Duodenal mucosa (tissue), 2 donors: ENCODE data around the gene ZEB2.

Experiments used
- H3K27ac ChIP-seq: one replicate; pipeline ENCODE4 v1.7.0; 2013; ENCODE audit warnings: low read depth, low read length
- H3K27me3 ChIP-seq, 2 donors: one replicate each; pipeline ENCODE4 v1.7.0; 2013; ENCODE audit warnings: low read length in 2 of 2, control low read depth in 1 of 2; ENCODE audit not compliant: insufficient read depth in 2 of 2, control insufficient read depth in 1 of 2
- H3K36me3 ChIP-seq, 2 donors: one replicate each; pipeline ENCODE4 v1.7.0; 2013; ENCODE audit warnings: low read length in 2 of 2, control low read depth in 1 of 2; ENCODE audit not compliant: insufficient read depth in 2 of 2, control insufficient read depth in 1 of 2
- H3K4me1 ChIP-seq, 2 donors: one replicate each; pipeline ENCODE4 v1.7.0; 2013; ENCODE audit warnings: low read length in 2 of 2, control low read depth in 1 of 2; ENCODE audit not compliant: insufficient read depth in 2 of 2, control insufficient read depth in 1 of 2
- H3K4me3 ChIP-seq, 2 donors: one replicate each; pipeline ENCODE4 v1.7.0; 2013; ENCODE audit warnings: low read length in 2 of 2, low read depth in 1 of 2
- H3K9ac ChIP-seq, 2 donors: one replicate each; pipeline ENCODE4 v1.7.0; 2013; ENCODE audit warnings: low read length in 2 of 2, low read depth in 1 of 2
- H3K9me3 ChIP-seq, 2 donors: one replicate each; pipeline ENCODE4 v1.7.0; 2013; ENCODE audit warnings: low read length in 2 of 2, control low read depth in 1 of 2; ENCODE audit not compliant: control insufficient read depth in 1 of 2

The ZEB2 gene

GRCh38 chr2:144514616-144515091, 5.3 kb downstream of the ZEB2 start:
- H3K27ac ChIP-seq, result peak overlapping the region; percentile 80
- H3K27me3 ChIP-seq, result peaks cover 51 to 58% of the 10 kb centered on the region in 2 donors

GRCh38 chr2:144513388-144514101, 6.4 kb downstream of the ZEB2 start:
- no peaks in the 10 kb centered on the region for H3K4me1 ChIP-seq
- peak overlapping the region; percentile 82 for H3K27ac ChIP-seq
- H3K9ac ChIP-seq, result peak overlapping the region; percentile 54 to 66
- H3K9me3 ChIP-seq, result no peaks in the 10 kb centered on the region
- no peaks in the 10 kb centered on the region for H3K36me3 ChIP-seq
- H3K27me3 ChIP-seq, result peaks cover 44 to 57% of the 10 kb centered on the region in 2 donors
- peak overlapping the region; percentile 43 to 63 for H3K4me3 ChIP-seq

More at GRCh38 chr2:144514616-144515091, 5.3 kb downstream of the ZEB2 start:
- H3K9ac ChIP-seq, result peak overlapping the region; percentile 16 to 66
- H3K9me3 ChIP-seq, result no peaks in the 10 kb centered on the region
- no peaks in the 10 kb centered on the region for H3K4me1 ChIP-seq
- H3K4me3 ChIP-seq, result peak overlapping the region; percentile 62 to 63
- H3K36me3 ChIP-seq, result no peaks in the 10 kb centered on the region

- Histone ChIP-seq H3K27me3 (peaks cover 37 to 52% of the 10 kb centered on the region in 2 donors), H3K27ac (peak overlapping the region; percentile 82), H3K4me1 (no peaks in the 10 kb centered on the region), H3K4me3 (peak overlapping the region; percentile 11 to 63), H3K36me3 (no peaks in the 10 kb centered on the region), H3K9me3 (no peaks in the 10 kb centered on the region), H3K9ac (peak overlapping the region; percentile 54 to 66)
Observed at GRCh38 chr2:144512891-144513351, 7.0 kb downstream of the ZEB2 start.

GRCh38 chr2:144512470-144512869, 7.4 kb downstream of the ZEB2 start:
- Histone ChIP-seq H3K9ac (peak overlapping the region; percentile 33 to 39), H3K36me3 (no peaks in the 10 kb centered on the region), H3K9me3 (no peaks in the 10 kb centered on the region), H3K27ac (peak overlapping the region; percentile 82), H3K27me3 (peaks cover 35 to 52% of the 10 kb centered on the region in 2 donors), H3K4me1 (no peaks in the 10 kb centered on the region), H3K4me3 (peak overlapping the region; percentile 10 to 28)

- H3K27ac ChIP-seq, result no peak overlapping the region
- H3K36me3 ChIP-seq, result no peaks in the 10 kb centered on the region
- H3K9me3 ChIP-seq, result no peaks in the 10 kb centered on the region
- H3K4me3 ChIP-seq, result peak overlapping the region; percentile 10 to 28
- no peaks in the 10 kb centered on the region for H3K4me1 ChIP-seq
- H3K9ac ChIP-seq, result peak overlapping the region; percentile 18 to 39
- H3K27me3 ChIP-seq, result peaks cover 35 to 52% of the 10 kb centered on the region in 2 donors
Observed at GRCh38 chr2:144511937-144512336, 8.0 kb downstream of the ZEB2 start.

GRCh38 chr2:144511226-144511810, 8.6 kb downstream of the ZEB2 start:
- H3K27ac ChIP-seq, result no peak overlapping the region

GRCh38 chr2:144510294-144510991, 9.5 kb downstream of the ZEB2 start:
- Histone ChIP-seq H3K27ac (peak overlapping the region; percentile 66), H3K4me3 (peak overlapping the region; percentile 21 to 40), H3K4me1 (no peaks in the 10 kb centered on the region), H3K9ac (peak overlapping the region; percentile 29 to 38), H3K36me3 (no peaks in the 10 kb centered on the region), H3K9me3 (no peaks in the 10 kb centered on the region), H3K27me3 (peaks cover 39 to 48% of the 10 kb centered on the region in 2 donors)

More at GRCh38 chr2:144511226-144511810, 8.6 kb downstream of the ZEB2 start:
- no peaks in the 10 kb centered on the region for H3K9me3 ChIP-seq
- H3K27me3 ChIP-seq, result peaks cover 35 to 52% of the 10 kb centered on the region in 2 donors
- no peaks in the 10 kb centered on the region for H3K4me1 ChIP-seq
- H3K9ac ChIP-seq, result peak overlapping the region; percentile 29 to 33
- peak overlapping the region; percentile 21 to 40 for H3K4me3 ChIP-seq
- no peaks in the 10 kb centered on the region for H3K36me3 ChIP-seq

GRCh38 chr2:144509879-144510221, 10.1 kb downstream of the ZEB2 start:
- Histone ChIP-seq H3K27ac (peak overlapping the region; percentile 66), H3K9ac (no peak overlapping the region), H3K36me3 (no peaks in the 10 kb centered on the region), H3K4me1 (no peaks in the 10 kb centered on the region), H3K27me3 (peaks cover 37 to 43% of the 10 kb centered on the region in 2 donors), H3K4me3 (no peak overlapping the region), H3K9me3 (no peaks in the 10 kb centered on the region)

- Histone ChIP-seq H3K9me3 (no peaks in the 10 kb centered on the region), H3K27ac (peak overlapping the region; percentile 53), H3K4me3 (peak overlapping the region in 1 of 2 donors; percentile 1), H3K9ac (peak overlapping the region in 1 of 2 donors; percentile 25), H3K27me3 (peaks cover 31 to 37% of the 10 kb centered on the region in 2 donors), H3K36me3 (no peaks in the 10 kb centered on the region), H3K4me1 (no peaks in the 10 kb centered on the region)
Observed at GRCh38 chr2:144509001-144509878, 10.7 kb downstream of the ZEB2 start.
